Measurements from ENCODE around the gene MYBL2.

The MYBL2 gene

DNA sequence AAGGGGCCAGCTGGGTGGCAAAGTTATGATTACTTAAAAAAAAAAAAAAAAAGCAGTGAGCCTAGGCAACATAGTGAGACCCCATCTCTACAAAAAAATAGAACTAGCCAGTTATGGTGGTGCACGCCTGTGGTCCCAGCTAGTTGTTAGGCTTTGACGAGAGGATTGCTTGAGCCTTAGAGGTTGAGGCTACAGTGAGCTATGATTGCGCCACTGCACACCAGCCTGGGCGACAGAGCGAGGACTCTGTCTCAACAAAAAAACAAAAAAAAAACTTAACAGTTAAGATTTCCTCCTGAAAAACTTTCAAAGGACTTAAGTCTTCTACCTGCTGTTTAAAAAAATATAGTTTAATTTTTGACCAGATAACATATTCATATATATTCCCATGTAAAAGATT lies 57.5 kb downstream of the MYBL2 start:
- DNase-seq = no peak

- no peak for DNase-seq
These were observed 58.8 kb downstream of the MYBL2 start for GRCh38 chr20:43725666-43726065.

- no peak for DNase-seq
These were observed 59.4 kb downstream of the MYBL2 start for GRCh38 chr20:43726333-43726732.

GRCh38 chr20:43726811-43727338 lies 60.0 kb downstream of the MYBL2 start, which contains the start of gene GTSF1L:
Gene GTSF1L, minus strand, starts transcription at chr20:43727002. Its CDS starts 308 bp downstream, at chr20:43726694.
- no peak for DNase-seq

- DNase-seq = no peak
These were observed 61.2 kb downstream of the MYBL2 start for GRCh38 chr20:43727980-43728590.

GRCh38 chr20:43728686-43729255 lies 61.9 kb downstream of the MYBL2 start:
- no peak for DNase-seq

GRCh38 chr20:43731469-43731868 lies 64.6 kb downstream of the MYBL2 start:
- DNase-seq = no peak

GRCh38 chr20:43731927-43732326 lies 65.0 kb downstream of the MYBL2 start:
- DNase-seq = no peak

GRCh38 chr20:43736588-43737158 lies 69.8 kb downstream of the MYBL2 start:
- DNase-seq = no peak

DNA sequence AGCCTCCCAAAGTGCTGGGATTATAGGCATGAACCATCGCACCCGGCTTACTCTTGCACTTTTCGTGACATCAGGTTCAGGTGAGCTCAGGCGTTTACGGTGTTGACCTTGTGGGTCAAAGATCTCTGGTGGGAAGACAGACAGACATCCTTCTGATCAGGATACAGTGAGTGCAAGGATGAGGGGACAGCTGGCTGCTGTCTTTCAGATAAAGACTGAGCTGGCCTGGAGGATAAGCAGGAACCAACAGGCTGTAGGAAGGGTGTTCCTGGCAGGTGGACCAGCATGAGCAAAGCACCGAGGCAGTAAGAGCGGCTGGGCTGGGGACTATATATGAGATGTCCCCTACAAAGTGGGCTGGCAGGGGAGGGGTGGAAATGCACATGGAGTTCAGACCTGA lies 71.0 kb downstream of the MYBL2 start:
- no peak for DNase-seq

DNA sequence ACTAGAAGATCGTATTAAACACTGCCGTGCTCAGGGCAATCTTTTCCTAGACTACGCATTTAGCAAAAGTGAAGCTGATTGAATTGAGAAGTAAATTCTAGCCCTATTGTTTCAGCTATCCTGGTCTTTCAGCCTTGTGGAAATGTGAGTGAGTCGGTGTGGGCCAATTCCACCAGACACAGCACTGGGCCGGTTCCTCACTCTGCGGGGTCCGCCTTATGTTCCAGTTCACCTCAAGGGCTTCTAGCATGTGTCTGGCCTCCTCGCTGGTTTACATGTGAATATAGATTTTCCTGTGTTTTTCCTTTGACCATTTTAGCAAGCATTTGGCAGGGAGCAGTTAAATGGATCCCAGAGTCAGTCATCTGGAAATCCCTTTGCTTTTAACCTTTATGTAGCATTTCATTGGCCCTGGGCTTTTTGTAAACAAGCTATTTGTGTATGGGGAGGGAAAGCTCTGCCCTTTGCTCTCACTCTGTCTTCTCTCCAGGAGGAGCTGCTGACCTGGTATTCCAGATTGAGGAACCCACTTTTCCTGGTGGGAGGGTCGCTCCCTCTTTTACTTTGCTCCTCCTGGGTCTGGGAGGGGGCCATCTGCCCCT lies 72.3 kb downstream of the MYBL2 start:
- no peak for DNase-seq

DNA sequence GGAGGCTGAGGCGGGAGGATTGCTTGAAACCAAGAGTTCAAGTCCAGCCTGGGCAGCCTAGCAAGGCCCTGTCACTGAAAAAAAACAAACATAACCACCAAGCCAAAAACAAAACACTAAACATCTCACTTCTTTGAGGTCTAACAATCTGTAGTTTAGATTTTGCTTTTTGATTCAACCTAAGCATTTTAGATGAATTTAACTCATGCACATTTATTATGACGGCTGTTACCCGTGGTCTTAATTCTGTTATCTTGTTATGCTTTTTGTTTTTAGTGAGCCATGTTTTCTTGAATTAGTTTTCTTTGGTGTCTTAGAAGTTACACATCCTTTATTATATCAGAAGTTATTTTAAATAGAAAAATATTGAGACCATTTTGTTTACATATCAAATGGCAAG lies 73.7 kb downstream of the MYBL2 start:
- DNase-seq = no peak

DNA sequence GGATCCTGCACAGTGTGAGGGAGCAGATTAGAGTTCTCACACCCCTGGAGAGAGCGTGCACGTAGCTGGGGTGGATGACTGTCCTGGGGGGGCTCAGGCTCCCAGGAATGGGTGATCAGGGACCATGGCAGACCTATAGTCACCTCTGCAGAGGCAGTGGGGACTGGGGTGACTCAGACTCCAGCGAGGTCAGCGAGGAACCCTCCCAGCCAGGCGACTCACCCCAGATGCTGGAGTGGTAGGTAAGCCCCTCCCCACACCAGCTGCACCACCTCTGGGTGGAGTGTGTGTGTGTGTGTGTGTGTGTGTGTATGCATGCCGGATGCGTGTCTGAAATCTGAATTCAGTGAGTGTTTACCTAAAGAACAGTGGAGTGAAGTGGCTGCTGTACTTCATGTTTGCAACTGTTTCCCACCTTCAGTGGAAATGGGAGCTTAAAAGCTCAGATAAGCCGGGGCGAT lies 77.3 kb downstream of the MYBL2 start:
- no peak for DNase-seq

- no peak for DNase-seq
These were observed 78.2 kb downstream of the MYBL2 start for GRCh38 chr20:43744966-43745730.

GRCh38 chr20:43746344-43747137 lies 79.6 kb downstream of the MYBL2 start:
- DNase-seq = no peak

- DNase-seq = no peak
These were observed 81.4 kb downstream of the MYBL2 start for GRCh38 chr20:43748274-43748673.

GRCh38 chr20:43749734-43750294 lies 82.9 kb downstream of the MYBL2 start:
- peak; percentile 74 for DNase-seq

GRCh38 chr20:43750774-43751166 lies 83.9 kb downstream of the MYBL2 start:
- no peak for DNase-seq

- DNase-seq = no peak
These were observed 84.5 kb downstream of the MYBL2 start for GRCh38 chr20:43751167-43752050.

DNA sequence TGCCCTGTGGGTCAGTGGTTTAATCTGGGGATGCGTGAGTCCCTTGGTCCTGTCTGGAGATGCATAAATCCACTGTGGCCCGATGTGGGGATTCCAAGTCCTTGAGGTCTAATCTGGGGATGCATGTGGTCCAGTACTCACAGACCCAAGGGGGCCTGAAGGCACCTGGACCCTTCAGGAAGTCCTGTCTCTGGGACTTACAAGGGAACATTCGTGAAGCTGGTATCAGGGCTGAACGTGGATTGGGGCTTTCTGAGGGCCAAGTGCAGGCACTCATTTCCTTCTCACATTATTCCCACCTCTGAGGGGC lies 85.1 kb downstream of the MYBL2 start:
- no peak for DNase-seq
